GM19328 (cell line): ENCODE measurements around the gene MAPK12.
A peak's percentile ranks its signal among the peaks of the same experiment; 100 is the strongest.
"Not testable (repeated sequence)": the region's sequence is repeated elsewhere in the genome, so short reads cannot be mapped to it uniquely, and the experiment has no call there.

ENCODE experiments used
- ATAC-seq: cut with Tn5 transposase; IDR thresholded peaks from one replicate; pipeline ENCODE4 v1.9.1; 2021; ENCODE audit warnings: mild to moderate bottlenecking, moderate library complexity; ENCODE audit not compliant: unreplicated experiment

MAPK12 gene

DNA sequence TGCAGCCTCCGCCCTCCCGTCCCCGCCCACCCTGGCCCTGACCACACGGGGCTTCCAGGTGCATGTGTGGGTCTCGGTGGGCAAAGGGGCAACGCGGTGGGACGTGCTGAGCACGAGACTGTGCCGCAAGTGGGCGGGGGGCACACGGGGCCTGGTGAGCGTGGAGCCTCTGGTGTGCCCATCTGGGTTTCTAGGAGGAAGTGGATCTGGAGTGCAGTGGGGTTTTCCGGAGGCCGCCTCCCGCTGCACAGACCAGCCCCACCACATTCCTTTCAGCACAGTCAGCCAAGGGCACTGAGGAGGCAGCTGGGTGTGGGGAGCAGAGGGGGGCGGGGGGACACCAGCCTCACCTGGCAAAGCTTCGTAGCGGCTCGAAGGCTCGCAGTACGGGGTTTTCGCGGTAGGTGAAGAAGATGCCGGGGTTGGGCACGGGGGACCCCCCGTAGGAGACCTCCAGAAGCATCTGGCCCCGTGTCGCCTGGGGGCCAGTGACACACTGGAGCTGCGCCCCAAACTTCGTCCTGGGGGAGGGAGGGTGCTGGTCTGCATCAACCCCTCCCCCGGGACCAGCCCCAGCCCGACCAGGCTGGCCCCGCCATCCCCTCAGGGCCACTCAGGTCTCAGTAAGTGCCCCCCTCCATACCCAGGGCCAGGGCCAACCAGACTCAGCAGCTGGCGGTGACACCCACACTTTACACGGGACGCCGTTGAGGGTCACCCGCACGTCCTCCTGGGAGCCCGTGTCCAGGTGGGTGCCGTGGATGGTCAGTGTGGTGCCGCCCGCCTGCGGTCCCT, 21.1 kb upstream of the MAPK12 start:
- no peak for ATAC-seq

GRCh38 chr22:50281957-50282356, 20.5 kb upstream of the MAPK12 start:
- no peak for ATAC-seq

GRCh38 chr22:50281384-50281760, 19.9 kb upstream of the MAPK12 start:
- no peak for ATAC-seq

- no peak for ATAC-seq
Measured at GRCh38 chr22:50280708-50281383, 19.4 kb upstream of the MAPK12 start.

- ATAC-seq, result no peak
Measured at GRCh38 chr22:50280022-50280707, 18.7 kb upstream of the MAPK12 start.

DNA sequence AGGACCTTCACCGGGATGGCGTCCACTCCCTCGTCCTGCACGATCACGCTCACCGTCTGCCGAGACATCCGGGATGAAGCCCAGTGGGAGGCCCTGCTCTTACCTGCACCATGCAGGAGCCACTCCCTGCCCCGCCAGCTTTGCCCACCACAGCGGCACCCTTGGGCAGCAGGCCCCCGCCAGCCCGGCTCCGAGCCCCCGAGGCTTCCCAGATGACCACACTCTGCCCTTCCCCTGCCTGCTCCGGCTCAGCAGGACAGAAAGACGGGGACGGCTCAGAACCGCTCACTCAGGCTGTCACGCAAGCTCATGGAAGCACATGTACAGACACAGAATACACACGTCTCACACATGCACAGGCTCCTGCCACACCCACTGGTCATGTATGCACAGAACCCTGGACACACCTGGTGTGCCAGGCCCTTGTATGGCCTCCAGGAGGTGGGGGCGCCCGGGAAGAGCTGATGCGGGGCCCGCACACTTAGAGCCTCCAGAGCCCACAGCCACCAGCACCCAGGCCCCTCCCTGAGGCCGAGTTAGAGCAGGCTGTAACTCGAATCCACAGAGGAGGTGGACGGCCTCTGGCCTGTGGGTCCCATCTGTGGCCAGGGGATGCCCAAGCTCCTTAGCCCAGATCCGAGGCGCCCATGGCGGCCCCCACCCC, 17.6 kb upstream of the MAPK12 start:
- ATAC-seq, result no peak

DNA sequence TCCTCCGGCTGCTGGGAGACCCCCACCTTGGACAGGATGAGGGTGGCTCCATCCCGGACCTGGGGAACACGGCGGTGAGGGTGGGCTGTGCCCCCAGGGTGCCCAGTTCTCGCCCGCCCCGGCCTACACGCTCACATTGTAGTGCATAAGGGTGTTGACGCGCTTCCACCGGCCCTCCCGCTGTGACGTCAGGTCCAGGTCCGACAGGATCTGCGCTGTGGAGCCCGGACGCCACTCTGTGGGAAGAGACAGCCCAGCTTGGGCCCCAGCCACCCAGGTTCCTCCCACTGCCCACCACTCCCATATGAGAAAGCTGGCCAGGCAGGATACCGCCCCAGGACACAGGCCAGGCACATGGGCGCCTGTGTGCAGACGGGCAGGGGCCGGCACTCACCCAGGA, 17.0 kb upstream of the MAPK12 start:
- no peak for ATAC-seq

DNA sequence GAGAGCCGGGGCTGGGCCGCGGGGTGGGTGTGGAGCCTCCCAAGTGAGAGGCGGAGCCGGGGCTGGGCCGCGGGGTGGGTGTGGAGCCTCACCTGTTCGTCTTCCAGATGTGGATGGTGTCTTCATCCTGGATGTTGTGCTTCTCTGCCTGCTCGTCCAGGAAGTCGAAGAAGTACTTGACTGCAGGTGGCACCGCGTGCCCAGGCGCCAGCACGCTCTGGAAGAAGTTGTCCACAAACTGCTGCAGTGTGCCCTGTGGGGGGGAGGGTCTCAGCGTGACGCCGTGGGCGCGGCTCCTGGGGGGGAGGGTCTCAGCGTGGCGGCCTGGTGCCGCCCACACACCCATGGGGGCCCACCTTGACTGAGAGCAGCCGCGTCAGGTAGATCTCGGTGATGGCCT, 16.3 kb upstream of the MAPK12 start:
- no peak for ATAC-seq

GRCh38 chr22:50276143-50276542, 14.7 kb upstream of the MAPK12 start:
- ATAC-seq, result peak; percentile 59

DNA sequence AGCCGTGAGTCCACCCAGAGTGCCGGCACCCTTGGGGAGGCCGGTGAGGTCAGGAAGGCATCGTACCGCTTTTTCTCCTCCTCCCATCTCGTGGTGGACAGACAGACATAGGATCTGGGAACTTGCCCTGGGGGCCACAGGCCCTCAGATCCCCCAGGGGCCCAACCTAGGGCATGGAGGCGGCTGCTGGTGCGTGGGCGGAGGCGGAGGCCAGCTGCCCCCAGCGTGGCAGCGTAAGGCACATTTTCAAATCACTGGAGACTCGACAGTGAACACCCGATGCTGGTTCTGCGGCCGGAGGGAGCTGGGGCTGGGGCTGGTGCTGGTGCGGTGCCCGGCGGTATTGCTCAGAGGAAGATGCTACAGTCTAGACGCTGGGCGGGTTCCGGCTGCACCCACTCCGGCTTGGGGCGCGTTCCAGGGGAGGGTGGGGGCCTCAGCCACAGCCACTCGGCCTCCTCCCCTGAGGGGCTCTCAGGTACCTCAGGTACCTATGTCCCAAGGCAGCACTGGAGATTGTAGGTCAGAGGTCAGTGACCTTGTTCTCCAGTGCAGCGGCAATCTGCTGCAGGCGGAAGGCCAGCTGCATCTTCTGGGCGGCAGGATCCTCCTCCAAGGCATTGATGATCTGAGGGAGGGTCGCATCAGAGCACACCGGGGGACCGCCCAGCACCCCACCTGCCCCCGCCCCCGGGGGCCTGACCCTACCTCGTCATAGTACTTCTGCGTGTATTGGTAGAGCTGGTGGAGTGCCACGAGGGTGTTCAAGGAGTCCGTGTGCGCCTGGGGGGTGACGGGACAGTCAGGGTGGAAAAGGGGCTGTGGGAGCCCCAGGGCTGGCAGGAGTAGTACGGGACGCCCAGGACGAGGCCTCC, 13.9 kb upstream of the MAPK12 start:
- no peak for ATAC-seq

- no peak for ATAC-seq
Measured at GRCh38 chr22:50274771-50275170, 13.3 kb upstream of the MAPK12 start.

GRCh38 chr22:50274311-50274710, 12.8 kb upstream of the MAPK12 start:
- no peak for ATAC-seq

- not testable (repeated sequence) for ATAC-seq
Measured at GRCh38 chr22:50273781-50274180, 12.3 kb upstream of the MAPK12 start.

GRCh38 chr22:50273352-50273751, 11.9 kb upstream of the MAPK12 start:
- not testable (repeated sequence) for ATAC-seq

DNA sequence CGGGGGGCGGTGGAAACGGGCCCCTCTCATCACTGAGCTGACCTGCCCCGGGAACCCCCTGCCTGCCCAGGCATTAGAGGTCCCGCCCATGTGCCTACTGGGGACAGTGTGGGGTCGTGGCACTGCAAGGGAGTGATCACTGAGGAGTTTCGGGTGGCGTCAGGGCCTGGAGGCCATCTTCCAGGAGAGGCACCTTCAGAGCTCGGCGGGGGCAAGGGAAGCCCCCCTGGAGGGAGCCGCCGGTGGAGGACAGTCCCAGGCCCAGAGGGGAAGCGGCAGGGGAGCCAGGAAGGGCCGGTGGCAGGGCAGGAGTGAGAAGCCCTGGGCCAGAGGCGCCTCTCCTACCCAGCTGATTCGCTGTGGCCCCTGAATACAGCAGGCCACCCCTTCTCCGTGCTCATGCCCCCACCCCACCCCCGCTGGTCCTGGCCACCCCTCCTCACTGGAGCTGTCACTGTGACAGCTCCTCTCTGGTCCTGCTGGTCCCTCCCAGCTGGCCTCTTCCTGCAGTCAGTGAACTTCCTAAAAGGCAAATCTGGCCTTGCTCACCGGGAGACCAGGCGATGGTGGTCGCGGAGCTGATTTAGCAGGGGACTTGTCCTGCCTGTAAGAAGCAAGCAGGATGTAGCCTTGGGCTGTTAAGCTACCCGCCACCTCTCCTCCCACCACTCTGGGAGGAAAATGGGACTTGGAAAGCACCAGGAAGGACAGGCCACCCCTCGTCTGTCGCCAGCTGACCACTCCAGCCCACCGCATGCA, 10.7 kb upstream of the MAPK12 start:
- no peak for ATAC-seq

DNA sequence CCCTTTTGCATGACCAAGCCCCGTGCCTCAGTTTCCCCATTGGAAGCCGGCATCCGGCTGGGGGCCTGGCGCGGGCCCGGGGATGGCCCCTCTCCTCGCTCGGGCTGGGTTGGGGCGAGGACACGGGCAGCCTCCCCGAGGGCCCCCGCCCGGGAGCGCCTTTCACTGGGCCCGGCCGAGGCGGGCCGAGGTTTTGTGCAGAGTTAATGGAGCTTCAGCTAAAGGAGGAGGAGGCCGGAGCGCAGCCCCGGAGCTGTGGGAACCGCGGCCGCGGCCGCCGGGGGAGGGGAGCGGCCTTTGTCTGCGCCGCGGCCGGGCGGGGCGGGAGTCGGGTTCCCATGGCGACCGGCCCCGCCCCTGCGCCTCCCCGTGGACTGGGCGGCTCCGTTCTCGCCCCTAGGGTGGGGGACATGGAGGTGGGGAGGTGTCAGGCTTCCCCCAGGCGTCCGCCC, 10.1 kb upstream of the MAPK12 start:
- no peak for ATAC-seq

GRCh38 chr22:50270666-50271394, 9.3 kb upstream of the MAPK12 start:
- no peak for ATAC-seq

- ATAC-seq, result no peak
Measured at GRCh38 chr22:50269970-50270665, 8.6 kb upstream of the MAPK12 start, which contains the start of gene MAPK11. Gene MAPK11 (minus strand): TSS chr22:50270380. CDS start chr22:50270292, 88 bp downstream.
